ENCODE results near the gene HEXB. TPM values are rescaled to one million over a fixed set of nuclear protein-coding genes. Genes with fewer than 3 reads are reported as not detected.
A peak's percentile ranks its signal among the peaks of the same experiment; 100 is the strongest.

The HEXB gene
- 124 TPM for total RNA-seq

DNA sequence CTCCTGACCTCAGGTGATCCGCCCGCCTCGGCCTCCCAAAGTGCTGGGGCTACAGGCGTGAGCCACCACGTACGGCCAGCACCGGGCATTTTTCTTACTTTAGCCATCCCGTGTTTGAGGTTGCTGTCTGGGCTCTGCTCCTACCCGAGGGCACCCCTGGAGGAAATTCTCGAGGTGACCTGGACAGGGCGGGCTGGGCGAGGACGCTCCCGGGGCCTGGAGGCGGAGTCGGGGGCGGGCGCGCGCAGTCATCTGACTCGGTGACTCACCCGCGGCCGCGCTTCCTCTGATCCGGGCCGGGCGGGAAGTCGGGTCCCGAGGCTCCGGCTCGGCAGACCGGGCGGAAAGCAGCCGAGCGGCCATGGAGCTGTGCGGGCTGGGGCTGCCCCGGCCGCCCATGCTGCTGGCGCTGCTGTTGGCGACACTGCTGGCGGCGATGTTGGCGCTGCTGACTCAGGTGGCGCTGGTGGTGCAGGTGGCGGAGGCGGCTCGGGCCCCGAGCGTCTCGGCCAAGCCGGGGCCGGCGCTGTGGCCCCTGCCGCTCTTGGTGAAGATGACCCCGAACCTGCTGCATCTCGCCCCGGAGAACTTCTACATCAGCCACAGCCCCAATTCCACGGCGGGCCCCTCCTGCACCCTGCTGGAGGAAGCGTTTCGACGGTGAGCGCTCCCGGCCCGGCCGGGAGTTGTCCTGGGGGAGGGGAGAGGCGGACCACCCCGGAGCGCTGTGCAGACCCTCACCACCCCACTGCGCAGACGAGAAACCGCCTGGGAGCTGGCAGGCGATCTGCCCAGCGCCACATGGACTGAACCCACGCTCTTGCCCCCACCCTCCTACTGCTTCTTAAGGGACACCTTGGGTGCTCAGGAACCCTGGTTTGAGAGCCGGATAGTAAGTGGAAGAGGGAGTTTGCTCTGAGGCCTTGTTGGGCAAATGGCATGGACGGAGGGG, at the start of gene HEXB:
TSS of gene HEXB (plus strand) at position 334 of the 952 bp plus-strand sequence. CDS start at position 362, 28 bp downstream.
- no peaks in the 10 kb centered on the region for H3K9me3 ChIP-seq
- TF ChIP-seq, protein P1, sequence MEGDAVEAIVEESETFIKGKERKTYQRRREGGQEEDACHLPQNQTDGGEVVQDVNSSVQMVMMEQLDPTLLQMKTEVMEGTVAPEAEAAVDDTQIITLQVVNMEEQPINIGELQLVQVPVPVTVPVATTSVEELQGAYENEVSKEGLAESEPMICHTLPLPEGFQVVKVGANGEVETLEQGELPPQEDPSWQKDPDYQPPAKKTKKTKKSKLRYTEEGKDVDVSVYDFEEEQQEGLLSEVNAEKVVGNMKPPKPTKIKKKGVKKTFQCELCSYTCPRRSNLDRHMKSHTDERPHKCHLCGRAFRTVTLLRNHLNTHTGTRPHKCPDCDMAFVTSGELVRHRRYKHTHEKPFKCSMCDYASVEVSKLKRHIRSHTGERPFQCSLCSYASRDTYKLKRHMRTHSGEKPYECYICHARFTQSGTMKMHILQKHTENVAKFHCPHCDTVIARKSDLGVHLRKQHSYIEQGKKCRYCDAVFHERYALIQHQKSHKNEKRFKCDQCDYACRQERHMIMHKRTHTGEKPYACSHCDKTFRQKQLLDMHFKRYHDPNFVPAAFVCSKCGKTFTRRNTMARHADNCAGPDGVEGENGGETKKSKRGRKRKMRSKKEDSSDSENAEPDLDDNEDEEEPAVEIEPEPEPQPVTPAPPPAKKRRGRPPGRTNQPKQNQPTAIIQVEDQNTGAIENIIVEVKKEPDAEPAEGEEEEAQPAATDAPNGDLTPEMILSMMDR (IDR thresholded peaks at IDR 0.05) = no peak
- peak within 1 kb of the TSS; percentile 90 to 91 for H3K27ac ChIP-seq
- H3K36me3 ChIP-seq = peaks cover 0 to 4% of the 10 kb centered on the region in 2 donors
- H3K4me3 ChIP-seq = peak within 1 kb of the TSS; percentile 76 to 92
- DNase-seq (ENCODE audit: low spot score in 2 of 2) = peak; percentile 58 to 95
- H3K4me1 ChIP-seq = peaks cover 0 to 11% of the 10 kb centered on the region in 2 donors
- H3K27me3 ChIP-seq = no peaks in the 10 kb centered on the region
- intact Hi-C loops (cut with DNase I) = loop anchor here (2.0 to 10.0 kb wide), 3 partner anchors 262 to 652 kb away; partner anchors contain the start of genes GCNT4 and HMGCR

DNA sequence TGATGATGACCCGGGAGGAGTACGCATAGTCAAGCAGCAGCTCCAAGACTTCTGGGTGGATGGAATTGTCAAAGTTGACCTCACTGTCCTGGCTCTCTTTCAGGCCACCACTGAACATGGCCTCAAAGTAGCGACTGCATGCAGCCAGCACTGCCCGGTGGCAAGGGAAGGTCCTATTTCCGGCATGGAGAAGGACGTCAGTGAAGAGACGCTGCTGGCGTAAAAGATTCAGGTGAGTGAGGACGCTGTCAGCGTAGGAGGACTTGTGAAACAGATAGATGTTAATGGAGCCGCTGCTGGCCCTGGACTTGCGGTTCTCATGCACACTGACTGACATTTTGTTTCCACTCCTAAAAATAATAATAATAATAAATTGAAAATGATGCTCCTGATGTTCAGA, 48.9 kb upstream of the HEXB start:
- H3K27ac ChIP-seq = no peak overlapping the region
- no peaks in the 10 kb centered on the region for H3K36me3 ChIP-seq
- H3K9me3 ChIP-seq = no peaks in the 10 kb centered on the region
- H3K4me1 ChIP-seq = peaks cover 0 to 9% of the 10 kb centered on the region in 2 donors
- TF ChIP-seq, protein P1 (IDR thresholded peaks at IDR 0.05) = no peak
- no peak for DNase-seq (ENCODE audit: low spot score in 2 of 2)
- no peaks in the 10 kb centered on the region for H3K27me3 ChIP-seq
- no peak overlapping the region for H3K4me3 ChIP-seq
- intact Hi-C loops (cut with DNase I) = no loop called here

DNA sequence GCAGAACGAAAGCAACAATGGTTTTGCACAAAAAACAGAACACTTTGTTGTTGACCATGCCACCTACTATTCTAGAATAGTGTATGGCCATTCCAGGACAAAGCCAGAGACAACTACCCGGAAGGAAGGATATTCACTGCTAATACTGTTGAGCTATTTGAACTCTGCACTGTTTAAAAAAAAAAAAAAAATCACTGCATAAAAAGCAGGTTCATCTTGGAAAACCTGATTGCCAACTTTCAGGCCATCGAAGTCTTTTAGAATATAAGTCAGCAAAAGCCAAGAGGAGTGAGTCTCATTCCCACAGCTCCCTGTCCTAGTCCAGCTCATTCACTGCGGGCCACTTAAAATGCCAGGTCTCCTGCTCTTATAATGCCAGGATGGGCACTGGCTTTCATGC, 48.5 kb upstream of the HEXB start:
- Histone ChIP-seq H3K36me3 (no peaks in the 10 kb centered on the region), H3K27ac (no peak overlapping the region), H3K27me3 (no peaks in the 10 kb centered on the region), H3K9me3 (no peaks in the 10 kb centered on the region), H3K4me1 (peaks cover 0 to 9% of the 10 kb centered on the region in 2 donors), H3K4me3 (no peak overlapping the region)
- no peak for DNase-seq (ENCODE audit: low spot score in 2 of 2)
- intact Hi-C loops (cut with DNase I) = no loop called here
- TF ChIP-seq, protein P1 (IDR thresholded peaks at IDR 0.05) = no peak

DNA sequence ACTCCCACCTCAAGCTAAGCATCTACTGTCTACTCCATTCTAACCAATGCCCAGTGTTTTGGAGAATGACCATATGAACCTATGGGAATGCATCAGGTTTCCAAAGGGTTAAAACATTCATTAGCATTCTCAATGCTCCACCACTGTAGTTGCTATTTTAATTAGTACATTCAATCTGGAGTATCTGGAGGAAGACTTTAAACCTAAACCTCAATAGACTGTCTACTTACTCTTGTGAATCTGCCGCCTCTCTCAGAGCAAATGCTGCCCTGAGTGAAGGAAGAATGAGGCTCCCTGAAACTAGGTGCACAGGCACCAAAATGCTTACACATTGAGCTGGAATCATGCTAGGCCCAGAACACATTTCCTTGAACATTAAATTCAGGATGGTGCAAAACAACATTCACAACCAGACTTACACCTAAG, 46.5 kb upstream of the HEXB start:
- Histone ChIP-seq H3K9me3 (no peaks in the 10 kb centered on the region), H3K4me3 (no peak overlapping the region), H3K36me3 (no peaks in the 10 kb centered on the region), H3K4me1 (peaks cover 0 to 5% of the 10 kb centered on the region in 2 donors), H3K27me3 (no peaks in the 10 kb centered on the region), H3K27ac (no peak overlapping the region)
- intact Hi-C loops (cut with DNase I) = no loop called here
- no peak for DNase-seq (ENCODE audit: low spot score in 2 of 2)
- TF ChIP-seq, protein P1 (IDR thresholded peaks at IDR 0.05) = no peak

DNA sequence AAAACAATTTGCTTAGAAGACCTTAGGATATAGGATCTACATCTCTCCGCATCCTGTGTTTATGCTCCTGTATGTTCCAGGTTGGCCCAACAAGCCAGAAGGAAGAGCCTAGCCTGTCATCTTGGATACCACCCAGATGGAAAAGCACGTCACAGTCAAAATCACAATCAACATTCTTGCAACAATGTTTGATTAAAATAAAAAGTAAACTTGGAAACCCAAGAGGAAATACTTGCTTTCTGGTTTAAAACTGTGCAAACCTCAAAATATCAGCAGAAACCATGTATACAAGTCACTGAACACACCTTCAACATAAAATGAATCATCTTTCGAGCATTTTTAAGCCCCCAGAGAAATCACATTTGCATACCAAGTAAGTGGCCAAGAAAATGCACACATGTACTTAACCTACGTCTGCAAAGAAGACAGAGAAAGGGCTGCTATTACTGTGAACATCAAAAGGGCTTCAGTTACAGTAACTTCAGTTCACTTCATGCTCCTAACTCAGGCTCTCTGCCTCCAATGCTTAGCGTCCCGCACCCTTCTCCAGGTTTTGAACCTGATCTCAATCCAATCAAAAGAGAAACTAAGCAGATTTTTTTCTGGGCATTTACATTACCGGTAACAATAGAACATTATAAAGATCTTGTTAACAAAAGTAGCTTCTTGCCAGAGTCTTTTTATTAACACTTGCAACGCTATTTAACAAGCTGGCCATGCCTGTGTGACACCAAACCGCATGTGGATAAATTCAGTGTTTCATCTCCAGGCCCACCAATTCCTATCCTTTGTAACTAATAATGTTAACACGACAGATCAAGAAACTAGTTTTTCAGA, 45.8 kb upstream of the HEXB start:
- intact Hi-C loops (cut with DNase I) = no loop called here
- H3K9me3 ChIP-seq = no peaks in the 10 kb centered on the region
- no peaks in the 10 kb centered on the region for H3K36me3 ChIP-seq
- TF ChIP-seq, protein P1 (IDR thresholded peaks at IDR 0.05) = no peak
- DNase-seq (ENCODE audit: low spot score in 2 of 2) = no peak
- no peaks in the 10 kb centered on the region for H3K27me3 ChIP-seq
- peaks cover 0 to 5% of the 10 kb centered on the region in 2 donors for H3K4me1 ChIP-seq
- H3K4me3 ChIP-seq = peak overlapping the region; percentile 79 to 88
- H3K27ac ChIP-seq = no peak overlapping the region

Measured in ascending aorta (tissue), 2 donors.